Measurements from ENCODE around the gene CCDC9. TPM values are rescaled to one million over a fixed set of nuclear protein-coding genes. Genes with fewer than 3 reads are reported as not detected.

Gene CCDC9
- total and polyA plus RNA-seq, 2 experiments from 2014 or later = 14.5 to 15.0 TPM

DNA sequence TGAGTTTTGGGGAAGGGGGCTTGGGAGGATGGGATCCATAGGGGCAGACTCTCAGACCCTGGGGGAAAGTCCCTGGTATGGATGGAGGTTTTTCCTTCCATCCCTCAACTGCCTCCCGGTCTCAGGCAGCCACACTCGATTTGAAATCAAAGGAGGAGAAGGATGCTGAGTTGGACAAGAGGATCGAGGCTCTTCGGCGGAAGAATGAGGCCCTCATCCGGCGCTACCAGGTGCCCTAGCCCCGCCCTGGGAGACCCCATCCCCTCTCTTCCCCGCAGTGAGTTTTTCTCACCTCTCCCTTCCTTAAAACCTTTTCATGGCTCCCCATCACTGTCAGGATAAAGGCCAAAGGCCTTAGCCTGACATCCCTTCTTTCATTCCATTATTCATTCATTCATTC, 2.1 kb downstream of the CCDC9 start:
- Histone ChIP-seq H3K79me2 (replicated peaks; ENCODE audit: insufficient read depth) (peaks cover 15% of the 10 kb centered on the region), H2AFZ (no peak overlapping the region), H3K4me3 (peak overlapping the region; percentile 54), H3K27me3 (ENCODE audit: insufficient read depth) (no peaks in the 10 kb centered on the region), H3K27ac (ENCODE audit: low read depth) (0 out of 2 replicates have a peak overlapping the region, but pooled peaks have one; percentile 92), H3K4me1 (ENCODE audit: insufficient read depth) (peaks cover 10% of the 10 kb centered on the region; the same call in 1 of the 2 replicates), H3K9me2 (ENCODE audit: insufficient read depth) (no peaks in the 10 kb centered on the region), H3K4me2 (peak overlapping the region; percentile 82), H3F3A (replicated peaks; ENCODE audit: low read depth) (peaks cover 17% of the 10 kb centered on the region; the same call in 1 of the 2 replicates), H3K36me3 (ENCODE audit: insufficient read depth) (peaks cover 8% of the 10 kb centered on the region), H4K20me1 (replicated peaks; ENCODE audit: insufficient read depth) (no peaks in the 10 kb centered on the region; the same call in 1 of the 2 replicates)
- H3K4me1 Mint-ChIP-seq = peaks cover 16% of the 10 kb centered on the region
- H3K4me3 Mint-ChIP-seq = peak overlapping the region; percentile 88
- H3K27me3 Mint-ChIP-seq (ENCODE audit: insufficient read depth, low read depth, poor library complexity) = peaks cover 12% of the 10 kb centered on the region
- peaks cover 49% of the 10 kb centered on the region for H3K36me3 Mint-ChIP-seq (ENCODE audit: low read depth)
- H3K27ac Mint-ChIP-seq = no peak overlapping the region
- no peak for ATAC-seq
- no peaks in the 10 kb centered on the region; the same call in 1 of the 3 replicates for H3K9me3 Mint-ChIP-seq
- DNase-seq (ENCODE audit: low spot score) = no peak
- TF ChIP-seq NANOG (IDR thresholded peaks at IDR 0.05; ENCODE audit: borderline replicate concordance) = no peak
- TF ChIP-seq REST (IDR thresholded peaks at IDR 0.05; ENCODE audit: unreplicated experiment) = no peak
- no peak for TF ChIP-seq ZNF331 (CRISPR knock-in tag; IDR thresholded peaks at IDR 0.05; ENCODE audit: low read depth)
- TF ChIP-seq STAT1 (IDR thresholded peaks at IDR 0.05; ENCODE audit: unreplicated experiment) = no peak
- TF ChIP-seq ETS1 (IDR thresholded peaks at IDR 0.05) = no peak
- TF ChIP-seq EZH2phosphoT487 (IDR thresholded peaks at IDR 0.05; ENCODE audit: unreplicated experiment) = no peak
- TF ChIP-seq EZH2 (IDR thresholded peaks at IDR 0.05; ENCODE audit: low read depth, unreplicated experiment) = no peak
- no peak for TF ChIP-seq POLR2AphosphoS5 (IDR thresholded peaks at IDR 0.05; ENCODE audit: low read depth)
- TF ChIP-seq CTCF (conservative IDR thresholded peaks at IDR 0.05; ENCODE audit: low read depth in 2 of 2) = no peak
- TF ChIP-seq ZNF462 (CRISPR knock-in tag; IDR thresholded peaks at IDR 0.05) = no peak
- TF ChIP-seq CREB1 (CRISPR knock-in tag; IDR thresholded peaks at IDR 0.05; ENCODE audit: low read depth) = no peak
- no peak for TF ChIP-seq ZNF114 (CRISPR knock-in tag; IDR thresholded peaks at IDR 0.05)
- no peak for TF ChIP-seq JUNB (IDR thresholded peaks at IDR 0.05; ENCODE audit: unreplicated experiment)

All from GM23338 (cell line).